GM12892 (cell line): Measurements from ENCODE around the gene PPP2R3B.

Experiments used
- POLR2A ChIP-seq: IDR thresholded peaks from 2 replicates; pipeline ENCODE4 v1.6.1; 2011; ENCODE audit warnings: low read depth, low read length, control low read depth
- POLR2AphosphoS5 ChIP-seq: IDR thresholded peaks from 2 replicates; pipeline ENCODE4 v1.6.1; 2011; ENCODE audit warnings: low read depth, low read length, control low read depth

DNA sequence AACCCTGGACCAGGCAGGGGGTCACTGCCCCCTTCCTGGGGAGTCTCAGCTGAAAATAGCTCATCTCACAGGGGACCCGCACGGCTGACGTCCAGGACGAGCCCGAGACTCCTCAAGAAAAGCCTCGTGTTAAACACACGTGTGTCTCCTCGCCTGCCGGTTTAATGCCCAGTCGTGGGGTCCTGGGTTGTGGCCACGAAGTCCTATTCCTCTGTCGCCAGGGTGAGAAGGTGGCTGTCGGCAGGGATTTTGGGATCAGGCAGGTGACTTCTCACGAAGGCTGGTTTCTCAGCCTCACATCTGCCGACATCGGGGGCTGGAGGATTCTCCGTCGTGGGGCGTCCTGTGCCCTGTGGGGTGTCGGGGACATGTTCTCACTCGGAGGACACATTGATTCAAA is 44.3 kb upstream of the PPP2R3B start:
- TF ChIP-seq POLR2A (no peak), POLR2AphosphoS5 (no peak)
